K562 (cell line): Measurements from ENCODE around the gene AHSP. TPM values are rescaled to one million over a fixed set of nuclear protein-coding genes. Genes with fewer than 3 reads are reported as not detected.

Source experiments
- CBX3 ChIP-seq, 2 experiments: IDR thresholded peaks; 1 replicate in 1 of 2; 2 replicates in 1 of 2; pipeline ENCODE4 v1.6.1; 2012; ENCODE audit warnings: inconsistent platforms in 2 of 2, low read length in 2 of 2, borderline replicate concordance in 1 of 2, control low read depth in 1 of 2
- HDAC1 ChIP-seq, 2 experiments: fragments of 450-650 bp; IDR thresholded peaks; 2 replicates each; pipeline ENCODE4 v1.6.1; 2016 to 2017; ENCODE audit warnings: inconsistent platforms in 1 of 2, mild to moderate bottlenecking in 1 of 2, moderate library complexity in 1 of 2
- MCM3 ChIP-seq: fragments of 450-650 bp; IDR thresholded peaks from 2 replicates; pipeline ENCODE4 v1.6.1; 2016
- MCM5 ChIP-seq: fragments of 450-650 bp; IDR thresholded peaks from 2 replicates; pipeline ENCODE4 v1.6.1; 2016; ENCODE audit warnings: low read depth
- RBBP5 ChIP-seq: fragments of 200-600 bp; sonication (generic); IDR thresholded peaks from 2 replicates; pipeline ENCODE4 v1.6.1; 2012; ENCODE audit warnings: borderline replicate concordance, mild to moderate bottlenecking, low read length, control low read depth, inconsistent platforms; ENCODE audit not compliant: insufficient read depth, poor library complexity, severe bottlenecking
- TAF15 ChIP-seq: fragments of 200-400 bp; formaldehyde crosslinking; IDR thresholded peaks from 2 replicates; pipeline ENCODE4 v1.6.1; 2017; ENCODE audit warnings: mild to moderate bottlenecking, low read depth, low read length, moderate library complexity
- TSC22D4 ChIP-seq: fragments of 450-650 bp; IDR thresholded peaks from 2 replicates; pipeline ENCODE4 v1.6.1; 2016; ENCODE audit warnings: missing genetic modification characterization, missing biosample characterization, control low read depth
- ZNF124 ChIP-seq: sonication (generic); formaldehyde crosslinking; IDR thresholded peaks from 2 replicates; pipeline ENCODE4 v1.8.1; 2022; ENCODE audit warnings: missing genetic modification reagents
- polyA plus RNA-seq, 8 experiments: library from polyadenylated mRNA; depleted of rRNA in 4 of 8; stranded (reverse) in 5 of 8; unstranded in 3 of 8; fragments of >200 nt; fragmentation: Nextera tagmentation in 2 of 8; fragmentation: Illumina TruSeq in 1 of 8; extraction: Ambion mirVana in 2 of 8; extraction: Trizol in 1 of 8; gene quantifications; 2 replicates each; pipeline versions ENCODE4 v1.2.1 to v1.2.3, GENCODE V29; 2011 to 2014; ENCODE audit warnings: inconsistent platforms in 1 of 8, missing spikeins in 1 of 8
- total RNA-seq, 7 experiments: library from RNA; depleted of rRNA in 6 of 7; stranded (reverse); fragments of >200 nt in 6 of 7; fragmentation: Illumina TruSeq in 2 of 7; extraction: Trizol in 2 of 7; gene quantifications; 2 replicates each; pipeline versions ENCODE4 v1.2.1 to v1.2.3, GENCODE V29; 2011 to 2021; ENCODE audit warnings: low replicate concordance in 1 of 7
- TF ChIP-seq, protein P1 (sequence below): sonication (generic); formaldehyde crosslinking; IDR thresholded peaks from 2 replicates; pipeline ENCODE4 v1.8.1; 2023; ENCODE audit warnings: mild to moderate bottlenecking, missing genetic modification reagents, moderate library complexity
- TF ChIP-seq, protein P2 (sequence below): fragments of 250-450 bp; sonication (Bioruptor Pico); IDR thresholded peaks from 2 replicates; pipeline ENCODE4 v1.5.0; 2020; ENCODE audit warnings: mild to moderate bottlenecking
- TF ChIP-seq, protein P3 (sequence below): fragments of 450-650 bp; IDR thresholded peaks from 2 replicates; pipeline ENCODE4 v1.6.1; 2016; ENCODE audit warnings: mild to moderate bottlenecking, moderate library complexity
- TF ChIP-seq, protein P4 (sequence below): fragments of 450-650 bp; IDR thresholded peaks from 2 replicates; pipeline ENCODE4 v1.6.1; 2016; ENCODE audit warnings: missing biosample characterization, missing genetic modification characterization

AHSP gene
- total and polyA plus RNA-seq, 9 of the 15 experiments (the other 6 are each of a cell fraction or from before 2014, with no cell fraction given): 6.6 to 99.1 (median 25.8) TPM

DNA sequence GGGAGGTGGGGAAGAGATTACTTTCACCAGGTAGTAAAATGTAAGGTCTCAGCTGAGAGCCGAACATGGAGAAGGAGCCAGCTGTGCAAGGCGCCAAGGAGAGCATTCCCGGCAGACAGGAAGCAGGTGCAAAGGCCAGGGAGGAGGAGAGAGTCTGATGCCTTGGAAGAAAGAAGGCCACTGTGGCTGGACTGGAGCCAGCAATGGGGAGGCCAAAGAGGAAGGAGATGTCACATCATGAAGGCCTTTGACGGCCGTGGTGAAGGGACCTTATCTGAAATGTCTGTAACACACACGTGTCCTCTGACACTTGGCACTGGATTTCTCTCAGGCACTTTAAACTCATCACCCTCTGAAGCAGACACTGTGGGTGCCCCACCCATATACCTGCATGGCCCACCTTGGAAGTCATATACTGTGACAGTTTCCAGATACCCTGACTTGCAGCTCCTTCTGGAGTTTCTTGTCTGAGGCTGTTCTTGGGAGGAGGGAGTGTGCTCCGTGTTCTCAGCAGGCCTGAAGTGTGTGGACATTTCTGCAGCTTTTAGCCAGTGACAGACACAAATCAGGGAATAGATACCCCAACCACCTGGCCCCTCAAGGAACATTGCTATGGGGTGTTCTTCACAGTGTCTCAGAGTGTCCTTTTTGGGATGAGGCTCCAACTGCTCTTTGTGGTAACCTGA is 46.7 kb upstream of the AHSP start (continued):
- TF ChIP-seq, protein P1, sequence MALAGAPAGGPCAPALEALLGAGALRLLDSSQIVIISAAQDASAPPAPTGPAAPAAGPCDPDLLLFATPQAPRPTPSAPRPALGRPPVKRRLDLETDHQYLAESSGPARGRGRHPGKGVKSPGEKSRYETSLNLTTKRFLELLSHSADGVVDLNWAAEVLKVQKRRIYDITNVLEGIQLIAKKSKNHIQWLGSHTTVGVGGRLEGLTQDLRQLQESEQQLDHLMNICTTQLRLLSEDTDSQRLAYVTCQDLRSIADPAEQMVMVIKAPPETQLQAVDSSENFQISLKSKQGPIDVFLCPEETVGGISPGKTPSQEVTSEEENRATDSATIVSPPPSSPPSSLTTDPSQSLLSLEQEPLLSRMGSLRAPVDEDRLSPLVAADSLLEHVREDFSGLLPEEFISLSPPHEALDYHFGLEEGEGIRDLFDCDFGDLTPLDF (CRISPR knock-in tag): no peak
- peak in 1 of 2 experiments; percentile 31; a peak in 1 of 3 replicates for TF ChIP-seq CBX3 (IDR thresholded peaks at IDR 0.05; ENCODE audit: borderline replicate concordance in 1 of 2, low read length in 2 of 2)
- no peak for TF ChIP-seq MCM3
- TF ChIP-seq HDAC1 (IDR thresholded peaks at IDR 0.05): peak in 1 of 2 experiments; percentile 54; a peak in 1 of 4 replicates
- no peak for TF ChIP-seq TSC22D4 (tag)
- TF ChIP-seq MCM5: no peak
- TF ChIP-seq, protein P2, sequence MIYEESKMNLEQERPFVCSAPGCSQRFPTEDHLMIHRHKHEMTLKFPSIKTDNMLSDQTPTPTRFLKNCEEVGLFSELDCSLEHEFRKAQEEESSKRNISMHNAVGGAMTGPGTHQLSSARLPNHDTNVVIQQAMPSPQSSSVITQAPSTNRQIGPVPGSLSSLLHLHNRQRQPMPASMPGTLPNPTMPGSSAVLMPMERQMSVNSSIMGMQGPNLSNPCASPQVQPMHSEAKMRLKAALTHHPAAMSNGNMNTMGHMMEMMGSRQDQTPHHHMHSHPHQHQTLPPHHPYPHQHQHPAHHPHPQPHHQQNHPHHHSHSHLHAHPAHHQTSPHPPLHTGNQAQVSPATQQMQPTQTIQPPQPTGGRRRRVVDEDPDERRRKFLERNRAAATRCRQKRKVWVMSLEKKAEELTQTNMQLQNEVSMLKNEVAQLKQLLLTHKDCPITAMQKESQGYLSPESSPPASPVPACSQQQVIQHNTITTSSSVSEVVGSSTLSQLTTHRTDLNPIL: no peak
- no peak for TF ChIP-seq TAF15
- TF ChIP-seq, protein P3, sequence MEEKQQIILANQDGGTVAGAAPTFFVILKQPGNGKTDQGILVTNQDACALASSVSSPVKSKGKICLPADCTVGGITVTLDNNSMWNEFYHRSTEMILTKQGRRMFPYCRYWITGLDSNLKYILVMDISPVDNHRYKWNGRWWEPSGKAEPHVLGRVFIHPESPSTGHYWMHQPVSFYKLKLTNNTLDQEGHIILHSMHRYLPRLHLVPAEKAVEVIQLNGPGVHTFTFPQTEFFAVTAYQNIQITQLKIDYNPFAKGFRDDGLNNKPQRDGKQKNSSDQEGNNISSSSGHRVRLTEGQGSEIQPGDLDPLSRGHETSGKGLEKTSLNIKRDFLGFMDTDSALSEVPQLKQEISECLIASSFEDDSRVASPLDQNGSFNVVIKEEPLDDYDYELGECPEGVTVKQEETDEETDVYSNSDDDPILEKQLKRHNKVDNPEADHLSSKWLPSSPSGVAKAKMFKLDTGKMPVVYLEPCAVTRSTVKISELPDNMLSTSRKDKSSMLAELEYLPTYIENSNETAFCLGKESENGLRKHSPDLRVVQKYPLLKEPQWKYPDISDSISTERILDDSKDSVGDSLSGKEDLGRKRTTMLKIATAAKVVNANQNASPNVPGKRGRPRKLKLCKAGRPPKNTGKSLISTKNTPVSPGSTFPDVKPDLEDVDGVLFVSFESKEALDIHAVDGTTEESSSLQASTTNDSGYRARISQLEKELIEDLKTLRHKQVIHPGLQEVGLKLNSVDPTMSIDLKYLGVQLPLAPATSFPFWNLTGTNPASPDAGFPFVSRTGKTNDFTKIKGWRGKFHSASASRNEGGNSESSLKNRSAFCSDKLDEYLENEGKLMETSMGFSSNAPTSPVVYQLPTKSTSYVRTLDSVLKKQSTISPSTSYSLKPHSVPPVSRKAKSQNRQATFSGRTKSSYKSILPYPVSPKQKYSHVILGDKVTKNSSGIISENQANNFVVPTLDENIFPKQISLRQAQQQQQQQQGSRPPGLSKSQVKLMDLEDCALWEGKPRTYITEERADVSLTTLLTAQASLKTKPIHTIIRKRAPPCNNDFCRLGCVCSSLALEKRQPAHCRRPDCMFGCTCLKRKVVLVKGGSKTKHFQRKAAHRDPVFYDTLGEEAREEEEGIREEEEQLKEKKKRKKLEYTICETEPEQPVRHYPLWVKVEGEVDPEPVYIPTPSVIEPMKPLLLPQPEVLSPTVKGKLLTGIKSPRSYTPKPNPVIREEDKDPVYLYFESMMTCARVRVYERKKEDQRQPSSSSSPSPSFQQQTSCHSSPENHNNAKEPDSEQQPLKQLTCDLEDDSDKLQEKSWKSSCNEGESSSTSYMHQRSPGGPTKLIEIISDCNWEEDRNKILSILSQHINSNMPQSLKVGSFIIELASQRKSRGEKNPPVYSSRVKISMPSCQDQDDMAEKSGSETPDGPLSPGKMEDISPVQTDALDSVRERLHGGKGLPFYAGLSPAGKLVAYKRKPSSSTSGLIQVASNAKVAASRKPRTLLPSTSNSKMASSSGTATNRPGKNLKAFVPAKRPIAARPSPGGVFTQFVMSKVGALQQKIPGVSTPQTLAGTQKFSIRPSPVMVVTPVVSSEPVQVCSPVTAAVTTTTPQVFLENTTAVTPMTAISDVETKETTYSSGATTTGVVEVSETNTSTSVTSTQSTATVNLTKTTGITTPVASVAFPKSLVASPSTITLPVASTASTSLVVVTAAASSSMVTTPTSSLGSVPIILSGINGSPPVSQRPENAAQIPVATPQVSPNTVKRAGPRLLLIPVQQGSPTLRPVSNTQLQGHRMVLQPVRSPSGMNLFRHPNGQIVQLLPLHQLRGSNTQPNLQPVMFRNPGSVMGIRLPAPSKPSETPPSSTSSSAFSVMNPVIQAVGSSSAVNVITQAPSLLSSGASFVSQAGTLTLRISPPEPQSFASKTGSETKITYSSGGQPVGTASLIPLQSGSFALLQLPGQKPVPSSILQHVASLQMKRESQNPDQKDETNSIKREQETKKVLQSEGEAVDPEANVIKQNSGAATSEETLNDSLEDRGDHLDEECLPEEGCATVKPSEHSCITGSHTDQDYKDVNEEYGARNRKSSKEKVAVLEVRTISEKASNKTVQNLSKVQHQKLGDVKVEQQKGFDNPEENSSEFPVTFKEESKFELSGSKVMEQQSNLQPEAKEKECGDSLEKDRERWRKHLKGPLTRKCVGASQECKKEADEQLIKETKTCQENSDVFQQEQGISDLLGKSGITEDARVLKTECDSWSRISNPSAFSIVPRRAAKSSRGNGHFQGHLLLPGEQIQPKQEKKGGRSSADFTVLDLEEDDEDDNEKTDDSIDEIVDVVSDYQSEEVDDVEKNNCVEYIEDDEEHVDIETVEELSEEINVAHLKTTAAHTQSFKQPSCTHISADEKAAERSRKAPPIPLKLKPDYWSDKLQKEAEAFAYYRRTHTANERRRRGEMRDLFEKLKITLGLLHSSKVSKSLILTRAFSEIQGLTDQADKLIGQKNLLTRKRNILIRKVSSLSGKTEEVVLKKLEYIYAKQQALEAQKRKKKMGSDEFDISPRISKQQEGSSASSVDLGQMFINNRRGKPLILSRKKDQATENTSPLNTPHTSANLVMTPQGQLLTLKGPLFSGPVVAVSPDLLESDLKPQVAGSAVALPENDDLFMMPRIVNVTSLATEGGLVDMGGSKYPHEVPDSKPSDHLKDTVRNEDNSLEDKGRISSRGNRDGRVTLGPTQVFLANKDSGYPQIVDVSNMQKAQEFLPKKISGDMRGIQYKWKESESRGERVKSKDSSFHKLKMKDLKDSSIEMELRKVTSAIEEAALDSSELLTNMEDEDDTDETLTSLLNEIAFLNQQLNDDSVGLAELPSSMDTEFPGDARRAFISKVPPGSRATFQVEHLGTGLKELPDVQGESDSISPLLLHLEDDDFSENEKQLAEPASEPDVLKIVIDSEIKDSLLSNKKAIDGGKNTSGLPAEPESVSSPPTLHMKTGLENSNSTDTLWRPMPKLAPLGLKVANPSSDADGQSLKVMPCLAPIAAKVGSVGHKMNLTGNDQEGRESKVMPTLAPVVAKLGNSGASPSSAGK: peak; percentile 19; the same call in 1 of the 2 replicates
- no peak for TF ChIP-seq ZNF124
- TF ChIP-seq, protein P4, sequence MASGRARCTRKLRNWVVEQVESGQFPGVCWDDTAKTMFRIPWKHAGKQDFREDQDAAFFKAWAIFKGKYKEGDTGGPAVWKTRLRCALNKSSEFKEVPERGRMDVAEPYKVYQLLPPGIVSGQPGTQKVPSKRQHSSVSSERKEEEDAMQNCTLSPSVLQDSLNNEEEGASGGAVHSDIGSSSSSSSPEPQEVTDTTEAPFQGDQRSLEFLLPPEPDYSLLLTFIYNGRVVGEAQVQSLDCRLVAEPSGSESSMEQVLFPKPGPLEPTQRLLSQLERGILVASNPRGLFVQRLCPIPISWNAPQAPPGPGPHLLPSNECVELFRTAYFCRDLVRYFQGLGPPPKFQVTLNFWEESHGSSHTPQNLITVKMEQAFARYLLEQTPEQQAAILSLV (tag): no peak
- no peak for TF ChIP-seq RBBP5
